Measurements from ENCODE around the gene ATP13A1. TPM values are rescaled to one million over a fixed set of nuclear protein-coding genes. Genes with fewer than 3 reads are reported as not detected.
A peak's percentile ranks its signal among the peaks of the same experiment; 100 is the strongest.

The ATP13A1 gene
- total and polyA plus RNA-seq, 7 donors, result 6.6 to 145 (median 55.5) TPM

DNA sequence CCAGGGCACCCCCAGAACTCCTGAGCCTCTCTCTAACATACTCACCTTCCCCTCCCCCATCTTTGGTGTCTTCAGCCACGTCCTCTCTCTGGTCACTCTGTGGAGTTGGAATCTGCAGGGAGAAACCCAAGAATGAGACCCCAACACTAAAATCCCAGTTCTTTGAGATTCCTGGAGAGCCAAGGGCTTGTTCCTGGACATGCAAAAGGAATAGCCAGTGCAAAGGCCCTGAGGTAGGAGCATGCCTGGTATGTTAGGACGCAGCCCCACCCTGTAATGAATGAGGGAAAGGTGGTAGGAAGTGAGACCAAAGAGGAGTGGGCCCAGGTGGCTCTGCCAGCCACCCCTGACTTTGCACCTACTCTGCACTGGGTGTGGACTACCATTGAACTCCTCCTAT, 33.0 kb downstream of the ATP13A1 start:
- Histone ChIP-seq H3K27ac (no peak overlapping the region), H3K27me3 (peaks cover 9 to 31% (median 15%) of the 10 kb centered on the region in 3 donors), H3K4me1 (peaks cover 0 to 15% (median 14%) of the 10 kb centered on the region in 4 donors), H3K9me3 (no peaks in the 10 kb centered on the region), H3K4me3 (no peak overlapping the region), H3K36me3 (peaks cover 0 to 20% (median 4%) of the 10 kb centered on the region in 4 donors)
- intact Hi-C loops (cut with DNase I), result no loop called here
- no peak for TF ChIP-seq EP300 (IDR thresholded peaks at IDR 0.05)
- TF ChIP-seq, protein P1, sequence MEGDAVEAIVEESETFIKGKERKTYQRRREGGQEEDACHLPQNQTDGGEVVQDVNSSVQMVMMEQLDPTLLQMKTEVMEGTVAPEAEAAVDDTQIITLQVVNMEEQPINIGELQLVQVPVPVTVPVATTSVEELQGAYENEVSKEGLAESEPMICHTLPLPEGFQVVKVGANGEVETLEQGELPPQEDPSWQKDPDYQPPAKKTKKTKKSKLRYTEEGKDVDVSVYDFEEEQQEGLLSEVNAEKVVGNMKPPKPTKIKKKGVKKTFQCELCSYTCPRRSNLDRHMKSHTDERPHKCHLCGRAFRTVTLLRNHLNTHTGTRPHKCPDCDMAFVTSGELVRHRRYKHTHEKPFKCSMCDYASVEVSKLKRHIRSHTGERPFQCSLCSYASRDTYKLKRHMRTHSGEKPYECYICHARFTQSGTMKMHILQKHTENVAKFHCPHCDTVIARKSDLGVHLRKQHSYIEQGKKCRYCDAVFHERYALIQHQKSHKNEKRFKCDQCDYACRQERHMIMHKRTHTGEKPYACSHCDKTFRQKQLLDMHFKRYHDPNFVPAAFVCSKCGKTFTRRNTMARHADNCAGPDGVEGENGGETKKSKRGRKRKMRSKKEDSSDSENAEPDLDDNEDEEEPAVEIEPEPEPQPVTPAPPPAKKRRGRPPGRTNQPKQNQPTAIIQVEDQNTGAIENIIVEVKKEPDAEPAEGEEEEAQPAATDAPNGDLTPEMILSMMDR (IDR thresholded peaks at IDR 0.05), result no peak
- no peak for TF ChIP-seq POLR2A (IDR thresholded peaks at IDR 0.05)
- TF ChIP-seq POLR2AphosphoS5 (IDR thresholded peaks at IDR 0.05), result no peak
- DNase-seq, result no peak
- WGBS, 2 donors, result 92 to 96% methylated on average over 2 of the region's 2 CpGs

DNA sequence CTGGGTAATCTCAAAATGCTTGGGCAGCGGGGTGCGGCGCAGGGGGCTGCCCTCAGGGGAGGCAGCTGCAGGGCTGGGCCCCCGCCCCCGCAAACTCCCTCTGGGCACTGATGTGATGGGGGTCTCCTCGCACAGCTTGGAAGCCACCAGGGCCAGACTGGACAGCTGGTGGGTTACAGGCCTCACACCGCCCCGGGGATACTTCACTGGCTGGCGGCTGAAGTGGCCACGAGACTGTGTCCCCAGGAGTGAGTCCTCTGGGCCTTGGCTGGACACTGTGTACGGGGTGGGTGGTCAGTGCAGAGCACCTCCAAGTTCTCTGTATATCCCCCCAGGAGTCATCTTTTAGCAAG, 33.4 kb downstream of the ATP13A1 start:
- Histone ChIP-seq H3K27me3 (peaks cover 9 to 31% (median 15%) of the 10 kb centered on the region in 3 donors), H3K27ac (no peak overlapping the region), H3K9me3 (no peaks in the 10 kb centered on the region), H3K36me3 (peaks cover 0 to 17% (median 4%) of the 10 kb centered on the region in 4 donors), H3K4me3 (no peak overlapping the region), H3K4me1 (peaks cover 0 to 15% (median 14%) of the 10 kb centered on the region in 4 donors)
- DNase-seq, result no peak
- intact Hi-C loops (cut with DNase I), result no loop called here
- WGBS, 2 donors, result 97 to 99% methylated on average over 11 of the region's 11 CpGs
- TF ChIP-seq, protein P1 (IDR thresholded peaks at IDR 0.05), result no peak
- TF ChIP-seq POLR2AphosphoS5 (IDR thresholded peaks at IDR 0.05), result no peak
- no peak for TF ChIP-seq EP300 (IDR thresholded peaks at IDR 0.05)
- no peak for TF ChIP-seq POLR2A (IDR thresholded peaks at IDR 0.05)

DNA sequence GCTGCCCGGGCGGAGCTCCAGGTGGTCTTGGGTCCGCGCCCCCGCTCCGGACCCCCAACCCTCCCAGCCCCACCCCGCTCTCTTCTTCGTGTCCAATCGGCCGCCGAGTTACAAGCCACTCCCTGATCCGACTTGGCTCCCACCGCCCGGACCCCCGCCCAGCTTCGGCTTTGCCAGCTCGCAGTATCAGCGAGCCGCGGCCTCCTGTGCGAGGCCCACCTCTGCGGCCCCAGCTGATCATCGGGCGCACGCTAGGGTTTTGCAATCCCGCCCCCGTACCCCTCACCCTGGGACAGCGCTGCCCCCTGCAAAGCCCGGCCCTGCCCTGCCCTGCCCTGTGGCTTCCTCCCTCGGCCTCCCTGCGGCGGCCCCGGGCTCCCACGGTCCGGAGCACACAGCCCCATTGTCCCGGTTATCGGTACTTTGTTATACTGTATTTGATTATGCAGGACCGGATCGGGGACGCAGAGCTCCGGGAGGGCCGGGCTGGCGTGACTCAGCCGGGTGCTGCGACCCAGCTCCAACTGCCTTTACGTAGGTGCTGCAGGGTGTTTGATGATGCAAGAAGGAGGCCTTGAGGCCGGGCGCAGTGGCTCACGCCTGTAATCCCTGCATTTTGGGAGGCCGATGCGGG, 34.9 kb downstream of the ATP13A1 start:
- Histone ChIP-seq H3K9me3 (no peaks in the 10 kb centered on the region), H3K27me3 (peaks cover 9 to 31% (median 15%) of the 10 kb centered on the region in 3 donors), H3K4me3 (peak overlapping the region in 3 of 4 donors; percentile 33 to 46 (median 43)), H3K36me3 (peaks cover 0 to 4% (median 0%) of the 10 kb centered on the region in 4 donors), H3K4me1 (peaks cover 0 to 15% (median 14%) of the 10 kb centered on the region in 4 donors), H3K27ac (no peak overlapping the region)
- 5 to 9% methylated on average over 51 of the region's 51 CpGs for WGBS, 2 donors
- DNase-seq, result no peak
- intact Hi-C loops (cut with DNase I), result no loop called here
- TF ChIP-seq, protein P1 (IDR thresholded peaks at IDR 0.05), result no peak
- no peak for TF ChIP-seq POLR2AphosphoS5 (IDR thresholded peaks at IDR 0.05)
- TF ChIP-seq POLR2A (IDR thresholded peaks at IDR 0.05), result no peak
- TF ChIP-seq EP300 (IDR thresholded peaks at IDR 0.05), result no peak

DNA sequence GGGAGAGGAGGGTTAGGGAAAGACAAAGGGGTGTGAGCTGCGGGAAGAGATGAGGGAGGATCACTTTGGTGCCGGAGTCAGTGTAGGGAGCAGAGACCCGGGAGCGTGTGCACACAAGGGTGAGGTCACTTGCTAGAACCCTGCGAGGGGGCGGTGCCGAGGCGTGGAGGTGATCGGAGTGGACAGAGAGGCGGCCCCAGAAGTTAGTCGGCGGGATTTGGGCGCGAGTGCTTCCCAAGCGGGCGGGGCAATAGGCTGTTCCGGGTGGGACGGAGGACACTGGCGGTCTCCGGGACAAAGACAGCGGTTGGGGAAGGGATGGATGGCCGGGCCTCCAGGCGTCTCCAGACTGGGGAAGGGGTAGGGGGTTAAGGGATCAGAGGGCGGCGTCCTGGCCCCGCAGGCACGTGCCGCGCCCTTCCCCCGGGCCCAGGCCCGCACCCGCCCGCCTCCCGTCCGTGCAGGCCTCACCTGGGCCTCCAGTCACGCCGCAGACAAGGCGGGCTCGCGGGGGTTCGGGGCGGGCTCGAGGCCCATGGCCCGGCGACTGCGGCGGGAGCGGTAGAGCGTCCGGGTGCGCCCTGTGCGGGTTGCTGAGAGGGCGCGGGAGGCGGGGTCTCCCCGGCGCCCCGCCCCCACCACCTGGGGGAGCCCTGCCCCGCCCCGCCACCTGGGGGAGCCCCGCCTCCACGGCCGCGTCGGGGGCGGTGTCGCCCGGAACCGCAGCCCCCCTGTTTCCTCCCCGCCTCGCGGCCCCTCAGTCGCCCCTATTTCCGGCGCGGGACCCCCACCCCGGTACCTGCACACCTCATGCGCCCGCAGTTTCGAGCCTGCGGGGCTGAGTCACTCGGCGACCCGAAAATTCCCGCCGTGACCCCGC, 35.6 kb downstream of the ATP13A1 start, which contains the start of gene LPAR2:
TSS of gene LPAR2 (minus strand) at position 600 of the 880 bp plus-strand sequence. CDS start 945 bp downstream, outside the sequence.
- no peak within 1 kb of the TSS for H3K27ac ChIP-seq
- DNase-seq, result no peak
- no peaks in the 10 kb centered on the region for H3K9me3 ChIP-seq
- H3K4me1 ChIP-seq, result peaks cover 0 to 15% (median 14%) of the 10 kb centered on the region in 4 donors
- 1% methylated on average over 87 of the region's 87 CpGs for WGBS, 2 donors
- peak within 1 kb of the TSS; percentile 4 to 46 (median 38) for H3K4me3 ChIP-seq
- H3K36me3 ChIP-seq, result no peaks in the 10 kb centered on the region
- no peak for TF ChIP-seq POLR2AphosphoS5 (IDR thresholded peaks at IDR 0.05)
- no peak for TF ChIP-seq POLR2A (IDR thresholded peaks at IDR 0.05)
- no peak for TF ChIP-seq EP300 (IDR thresholded peaks at IDR 0.05)
- intact Hi-C loops (cut with DNase I), result no loop called here
- peaks cover 9 to 31% (median 15%) of the 10 kb centered on the region in 3 donors for H3K27me3 ChIP-seq
